Neural cell (in vitro differentiated cells): ENCODE data around the gene OST4. TPM values are rescaled to one million over a fixed set of nuclear protein-coding genes. Genes with fewer than 3 reads are reported as not detected.

Experiments used
- H2AFZ ChIP-seq: fragments of 200-600, 300-800 bp; sonication (generic), shearing (Covaris generic); 2 replicates; pipeline ENCODE4 v1.6.0; 2014; ENCODE audit warnings: low read depth, mild to moderate bottlenecking, antibody characterized with exemption, low read length, moderate library complexity
- H3F3A ChIP-seq: fragments of 200-600 bp; shearing (Covaris generic); 2 replicates; pipeline ENCODE4 v1.6.1; 2016; ENCODE audit warnings: mild to moderate bottlenecking, moderate library complexity, mixed read lengths, antibody characterized with exemption, low read length; ENCODE audit not compliant: insufficient read depth, poor library complexity, severe bottlenecking
- H3K27ac ChIP-seq: fragments of 200-600, 300-800 bp; sonication (generic), shearing (Covaris generic); 2 replicates; pipeline ENCODE4 v1.5.1; 2014; ENCODE audit warnings: mild to moderate bottlenecking, low read length, moderate library complexity
- H3K27me3 ChIP-seq: fragments of 300-800, 200-600 bp; sonication (generic), shearing (Covaris generic); 2 replicates; pipeline ENCODE4 v1.6.0; 2014; ENCODE audit warnings: mild to moderate bottlenecking, low read depth, low read length, moderate library complexity; ENCODE audit not compliant: insufficient read depth
- H3K36me3 ChIP-seq: fragments of 300-800, 200-600 bp; sonication (generic), shearing (Covaris generic); 2 replicates; pipeline ENCODE4 v1.5.1; 2014; ENCODE audit warnings: mild to moderate bottlenecking, antibody characterized with exemption, low read length, moderate library complexity; ENCODE audit not compliant: insufficient read depth
- H3K4me2 ChIP-seq: fragments of 300-800, 200-600 bp; sonication (generic), shearing (Covaris generic); 2 replicates; pipeline ENCODE4 v1.6.0; 2014; ENCODE audit warnings: mild to moderate bottlenecking, low read length
- H3K4me3 ChIP-seq: fragments of 300-800, 200-600 bp; sonication (generic), shearing (Covaris generic); 2 replicates; pipeline ENCODE4 v1.5.1; 2014; ENCODE audit warnings: mild to moderate bottlenecking, low read length, moderate library complexity
- H3K79me2 ChIP-seq: fragments of 200-600 bp; shearing (Covaris generic); replicated peaks from 2 replicates; pipeline ENCODE4 v1.6.0; 2014; ENCODE audit warnings: mild to moderate bottlenecking, low read length, moderate library complexity; ENCODE audit not compliant: insufficient read depth
- H3K9ac ChIP-seq: fragments of 300-800, 200-600 bp; sonication (generic), shearing (Covaris generic); 2 replicates; pipeline ENCODE4 v1.6.1; 2016; ENCODE audit warnings: mild to moderate bottlenecking, low read length, mixed read lengths
- H3K9me2 ChIP-seq: fragments of 200-600 bp; shearing (Covaris generic); 2 replicates; pipeline ENCODE4 v1.6.1; 2016; ENCODE audit warnings: mild to moderate bottlenecking, low read length, mixed read lengths; ENCODE audit not compliant: insufficient read depth
- H3K9me3 ChIP-seq: fragments of 200-600, 300-800 bp; sonication (generic), shearing (Covaris generic); 2 replicates; pipeline ENCODE4 v1.6.1; 2016; ENCODE audit warnings: mild to moderate bottlenecking, mixed run types, low read length, moderate library complexity, mixed read lengths
- H4K20me1 ChIP-seq: fragments of 200-600 bp; shearing (Covaris generic); 2 replicates; pipeline ENCODE4 v1.6.1; 2016; ENCODE audit warnings: mild to moderate bottlenecking, mixed run types; ENCODE audit not compliant: insufficient read depth
- EP300 ChIP-seq: fragments of 450-650 bp; conservative IDR thresholded peaks from 2 replicates; pipeline ENCODE4 v1.6.1; 2014; ENCODE audit warnings: antibody characterized with exemption, mild to moderate bottlenecking, moderate library complexity; ENCODE audit not compliant: poor library complexity, severe bottlenecking
- EZH2 ChIP-seq: fragments of 200-600, 300-800 bp; shearing (Covaris generic), sonication (generic); IDR thresholded peaks from 2 replicates; pipeline ENCODE4 v1.6.1; 2014; ENCODE audit warnings: antibody characterized with exemption, low read length, borderline replicate concordance, mild to moderate bottlenecking; ENCODE audit not compliant: insufficient read depth, poor library complexity, severe bottlenecking
- MXI1 ChIP-seq: fragments of 450-650 bp; conservative IDR thresholded peaks from 2 replicates; pipeline ENCODE4 v1.6.1; 2014; ENCODE audit warnings: antibody characterized with exemption, mild to moderate bottlenecking; ENCODE audit not compliant: poor library complexity, severe bottlenecking
- POLR2AphosphoS5 ChIP-seq: IDR thresholded peaks from 2 replicates; pipeline ENCODE4 v1.6.1; 2012
- RAD21 ChIP-seq: fragments of 450-650 bp; conservative IDR thresholded peaks from 2 replicates; pipeline ENCODE4 v1.6.1; 2014; ENCODE audit warnings: antibody characterized with exemption, mild to moderate bottlenecking, moderate library complexity
- SMC3 ChIP-seq: fragments of 450-650 bp; conservative IDR thresholded peaks from 2 replicates; pipeline ENCODE4 v1.6.1; 2014; ENCODE audit warnings: antibody characterized with exemption, mild to moderate bottlenecking, moderate library complexity; ENCODE audit not compliant: poor library complexity
- TAF1 ChIP-seq: IDR thresholded peaks from 2 replicates; pipeline ENCODE4 v1.6.1; 2012; ENCODE audit warnings: low read depth
- polyA plus RNA-seq: library from polyadenylated mRNA; depleted of rRNA; stranded (reverse); fragments of >200 nt; gene quantifications from 2 replicates; pipeline ENCODE4 v1.2.3, GENCODE V29; 2014
- TF ChIP-seq, protein P1 (sequence below): fragments of 450-650 bp; IDR thresholded peaks from 2 replicates; pipeline ENCODE4 v1.5.1; 2014; ENCODE audit warnings: antibody characterized with exemption, mild to moderate bottlenecking, moderate library complexity; ENCODE audit not compliant: poor library complexity, severe bottlenecking
- TF ChIP-seq, protein P2 (sequence below): IDR thresholded peaks from 2 replicates; pipeline ENCODE4 v1.6.1; 2012; ENCODE audit warnings: borderline replicate concordance

Gene OST4
- polyA plus RNA-seq, 1 donor from 2014 or later, result 263 TPM

DNA sequence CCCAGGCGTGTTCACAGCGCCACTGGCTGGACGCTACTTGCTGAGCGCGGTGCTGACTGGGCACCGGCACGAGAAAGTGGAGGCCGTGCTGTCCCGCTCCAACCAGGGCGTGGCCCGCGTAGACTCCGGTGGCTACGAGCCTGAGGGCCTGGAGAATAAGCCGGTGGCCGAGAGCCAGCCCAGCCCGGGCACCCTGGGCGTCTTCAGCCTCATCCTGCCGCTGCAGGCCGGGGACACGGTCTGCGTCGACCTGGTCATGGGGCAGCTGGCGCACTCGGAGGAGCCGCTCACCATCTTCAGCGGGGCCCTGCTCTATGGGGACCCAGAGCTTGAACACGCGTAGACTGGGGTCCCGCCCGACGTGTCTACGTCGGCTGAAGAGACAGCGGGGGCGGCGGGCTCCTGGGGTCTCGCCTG, 14.2 kb upstream of the OST4 start:
- H3K27ac ChIP-seq, result peak overlapping the region; percentile 72
- no peaks in the 10 kb centered on the region for H3K9me2 ChIP-seq
- no peak for TF ChIP-seq EP300
- TF ChIP-seq, protein P1, sequence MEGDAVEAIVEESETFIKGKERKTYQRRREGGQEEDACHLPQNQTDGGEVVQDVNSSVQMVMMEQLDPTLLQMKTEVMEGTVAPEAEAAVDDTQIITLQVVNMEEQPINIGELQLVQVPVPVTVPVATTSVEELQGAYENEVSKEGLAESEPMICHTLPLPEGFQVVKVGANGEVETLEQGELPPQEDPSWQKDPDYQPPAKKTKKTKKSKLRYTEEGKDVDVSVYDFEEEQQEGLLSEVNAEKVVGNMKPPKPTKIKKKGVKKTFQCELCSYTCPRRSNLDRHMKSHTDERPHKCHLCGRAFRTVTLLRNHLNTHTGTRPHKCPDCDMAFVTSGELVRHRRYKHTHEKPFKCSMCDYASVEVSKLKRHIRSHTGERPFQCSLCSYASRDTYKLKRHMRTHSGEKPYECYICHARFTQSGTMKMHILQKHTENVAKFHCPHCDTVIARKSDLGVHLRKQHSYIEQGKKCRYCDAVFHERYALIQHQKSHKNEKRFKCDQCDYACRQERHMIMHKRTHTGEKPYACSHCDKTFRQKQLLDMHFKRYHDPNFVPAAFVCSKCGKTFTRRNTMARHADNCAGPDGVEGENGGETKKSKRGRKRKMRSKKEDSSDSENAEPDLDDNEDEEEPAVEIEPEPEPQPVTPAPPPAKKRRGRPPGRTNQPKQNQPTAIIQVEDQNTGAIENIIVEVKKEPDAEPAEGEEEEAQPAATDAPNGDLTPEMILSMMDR, result no peak
- peak; percentile 13 for TF ChIP-seq RAD21

DNA sequence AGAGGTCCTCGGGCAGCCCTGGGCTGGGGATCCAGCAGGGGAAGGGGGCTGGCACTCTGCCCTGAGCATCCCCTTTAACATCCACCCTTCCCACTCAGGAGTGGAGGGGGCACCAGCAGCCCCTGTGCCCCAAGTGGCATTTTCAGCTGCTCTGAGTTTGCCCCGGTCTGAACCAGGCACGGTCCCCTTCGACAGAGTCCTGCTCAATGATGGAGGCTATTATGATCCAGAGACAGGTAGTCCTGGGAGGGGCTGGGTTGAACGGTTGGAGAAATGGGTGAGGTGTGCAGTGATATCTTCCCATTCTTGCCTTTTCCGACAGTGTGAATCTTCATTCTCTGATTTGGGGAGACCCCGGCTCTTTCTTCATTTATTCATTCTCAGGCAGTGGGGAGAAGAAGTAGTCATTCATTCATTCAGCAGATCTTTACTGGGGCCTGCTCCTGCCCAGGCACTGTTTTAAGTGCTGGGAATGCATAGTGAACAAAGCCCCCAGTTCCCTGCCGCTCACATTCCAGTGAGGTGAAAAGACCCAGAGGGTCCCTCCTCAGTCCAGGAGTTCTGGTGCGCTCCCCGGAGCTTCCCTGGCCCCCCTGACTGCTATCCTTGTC, 13.7 kb upstream of the OST4 start:
- no peaks in the 10 kb centered on the region for H3K9me2 ChIP-seq
- peak overlapping the region; percentile 83 for H3K9ac ChIP-seq
- no peaks in the 10 kb centered on the region for H4K20me1 ChIP-seq
- no peaks in the 10 kb centered on the region for H3F3A ChIP-seq
- no peaks in the 10 kb centered on the region for H3K79me2 ChIP-seq
- TF ChIP-seq EP300 (no peak), MXI1 (no peak), EZH2 (no peak), SMC3 (no peak), POLR2AphosphoS5 (no peak), RAD21 (no peak), TAF1 (no peak)
- TF ChIP-seq, protein P2, sequence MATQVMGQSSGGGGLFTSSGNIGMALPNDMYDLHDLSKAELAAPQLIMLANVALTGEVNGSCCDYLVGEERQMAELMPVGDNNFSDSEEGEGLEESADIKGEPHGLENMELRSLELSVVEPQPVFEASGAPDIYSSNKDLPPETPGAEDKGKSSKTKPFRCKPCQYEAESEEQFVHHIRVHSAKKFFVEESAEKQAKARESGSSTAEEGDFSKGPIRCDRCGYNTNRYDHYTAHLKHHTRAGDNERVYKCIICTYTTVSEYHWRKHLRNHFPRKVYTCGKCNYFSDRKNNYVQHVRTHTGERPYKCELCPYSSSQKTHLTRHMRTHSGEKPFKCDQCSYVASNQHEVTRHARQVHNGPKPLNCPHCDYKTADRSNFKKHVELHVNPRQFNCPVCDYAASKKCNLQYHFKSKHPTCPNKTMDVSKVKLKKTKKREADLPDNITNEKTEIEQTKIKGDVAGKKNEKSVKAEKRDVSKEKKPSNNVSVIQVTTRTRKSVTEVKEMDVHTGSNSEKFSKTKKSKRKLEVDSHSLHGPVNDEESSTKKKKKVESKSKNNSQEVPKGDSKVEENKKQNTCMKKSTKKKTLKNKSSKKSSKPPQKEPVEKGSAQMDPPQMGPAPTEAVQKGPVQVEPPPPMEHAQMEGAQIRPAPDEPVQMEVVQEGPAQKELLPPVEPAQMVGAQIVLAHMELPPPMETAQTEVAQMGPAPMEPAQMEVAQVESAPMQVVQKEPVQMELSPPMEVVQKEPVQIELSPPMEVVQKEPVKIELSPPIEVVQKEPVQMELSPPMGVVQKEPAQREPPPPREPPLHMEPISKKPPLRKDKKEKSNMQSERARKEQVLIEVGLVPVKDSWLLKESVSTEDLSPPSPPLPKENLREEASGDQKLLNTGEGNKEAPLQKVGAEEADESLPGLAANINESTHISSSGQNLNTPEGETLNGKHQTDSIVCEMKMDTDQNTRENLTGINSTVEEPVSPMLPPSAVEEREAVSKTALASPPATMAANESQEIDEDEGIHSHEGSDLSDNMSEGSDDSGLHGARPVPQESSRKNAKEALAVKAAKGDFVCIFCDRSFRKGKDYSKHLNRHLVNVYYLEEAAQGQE, result no peak
- TF ChIP-seq, protein P1, result no peak
- H3K4me3 ChIP-seq, result peak overlapping the region; percentile 80
- H3K27ac ChIP-seq, result no peak overlapping the region
- H3K27me3 ChIP-seq, result peaks cover 10% of the 10 kb centered on the region
- H3K9me3 ChIP-seq, result no peaks in the 10 kb centered on the region
- H3K36me3 ChIP-seq, result no peaks in the 10 kb centered on the region
- H2AFZ ChIP-seq, result no peak overlapping the region
- H3K4me2 ChIP-seq, result peak overlapping the region; percentile 59

More for the DNA sequence above, 14.2 kb upstream of the OST4 start:
- Histone ChIP-seq H3K79me2 (no peaks in the 10 kb centered on the region), H3K4me3 (peak overlapping the region; percentile 80), H2AFZ (peak overlapping the region; percentile 56), H3K4me2 (peak overlapping the region; percentile 59), H3K9ac (peak overlapping the region; percentile 83), H4K20me1 (no peaks in the 10 kb centered on the region), H3F3A (no peaks in the 10 kb centered on the region), H3K36me3 (no peaks in the 10 kb centered on the region), H3K27me3 (peaks cover 10% of the 10 kb centered on the region), H3K9me3 (no peaks in the 10 kb centered on the region)
